ENCODE results near the gene IPO9.

DNA sequence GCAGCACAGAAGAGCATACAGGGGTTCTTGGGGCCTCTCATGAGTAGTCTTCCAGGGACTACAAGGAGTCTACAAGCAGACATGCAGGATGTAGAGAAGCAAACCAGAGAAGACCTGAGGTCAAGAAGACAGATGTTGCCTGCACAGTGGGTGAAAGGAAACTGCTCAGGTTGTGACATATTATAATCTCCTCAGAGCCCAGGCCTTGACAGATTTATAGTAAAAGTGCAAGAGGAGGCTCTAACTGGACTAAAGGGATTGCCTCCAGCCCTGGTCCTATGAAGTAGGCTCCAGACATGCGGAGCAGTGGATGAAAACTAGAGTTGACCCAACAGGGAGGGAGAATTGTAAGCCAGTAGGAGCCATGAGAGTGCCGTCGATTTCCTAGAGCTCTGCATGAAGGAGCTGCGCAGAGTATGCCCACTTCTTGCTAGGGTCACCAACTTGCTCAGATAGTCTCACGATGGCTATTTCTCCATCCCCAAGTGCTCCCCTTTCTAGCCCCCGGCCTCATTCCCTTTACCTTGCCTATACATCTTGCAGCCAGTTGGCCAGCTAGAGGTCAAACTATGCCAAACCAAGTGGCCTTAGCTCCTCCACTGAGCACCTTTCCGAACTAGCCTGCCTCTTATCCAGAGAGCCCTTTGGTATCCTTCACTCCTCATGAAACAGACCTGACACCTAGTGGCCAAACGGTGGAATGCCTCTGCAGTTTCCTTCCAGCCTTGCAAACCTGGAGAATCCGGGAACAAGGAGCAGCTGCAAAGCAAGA is 36.2 kb upstream of the IPO9 start:
- TF ChIP-seq, protein P1, sequence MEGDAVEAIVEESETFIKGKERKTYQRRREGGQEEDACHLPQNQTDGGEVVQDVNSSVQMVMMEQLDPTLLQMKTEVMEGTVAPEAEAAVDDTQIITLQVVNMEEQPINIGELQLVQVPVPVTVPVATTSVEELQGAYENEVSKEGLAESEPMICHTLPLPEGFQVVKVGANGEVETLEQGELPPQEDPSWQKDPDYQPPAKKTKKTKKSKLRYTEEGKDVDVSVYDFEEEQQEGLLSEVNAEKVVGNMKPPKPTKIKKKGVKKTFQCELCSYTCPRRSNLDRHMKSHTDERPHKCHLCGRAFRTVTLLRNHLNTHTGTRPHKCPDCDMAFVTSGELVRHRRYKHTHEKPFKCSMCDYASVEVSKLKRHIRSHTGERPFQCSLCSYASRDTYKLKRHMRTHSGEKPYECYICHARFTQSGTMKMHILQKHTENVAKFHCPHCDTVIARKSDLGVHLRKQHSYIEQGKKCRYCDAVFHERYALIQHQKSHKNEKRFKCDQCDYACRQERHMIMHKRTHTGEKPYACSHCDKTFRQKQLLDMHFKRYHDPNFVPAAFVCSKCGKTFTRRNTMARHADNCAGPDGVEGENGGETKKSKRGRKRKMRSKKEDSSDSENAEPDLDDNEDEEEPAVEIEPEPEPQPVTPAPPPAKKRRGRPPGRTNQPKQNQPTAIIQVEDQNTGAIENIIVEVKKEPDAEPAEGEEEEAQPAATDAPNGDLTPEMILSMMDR (IDR thresholded peaks at IDR 0.05): peak; percentile 97 to 99 (median 98)
- peak in 1 of 2 donors; percentile 24 for TF ChIP-seq POLR2A (IDR thresholded peaks at IDR 0.05)

All from uterus (tissue), 2 donors.